ENCODE results near the gene THOC1. TPM values are rescaled to one million over a fixed set of nuclear protein-coding genes. Genes with fewer than 3 reads are reported as not detected.

THOC1 gene
- total RNA-seq, 1 experiment from 2014 or later, result 33.3 TPM

GRCh38 chr18:192801-193200, 75.0 kb downstream of the THOC1 start:
- H3K27me3 ChIP-seq (ENCODE audit: control insufficient read depth, insufficient read depth, low read length), result no peaks in the 10 kb centered on the region
- in situ Hi-C loops (cut with HindIII; ENCODE audit: low pct_unique_long_range_greater_than_20kb, low sequenced_read_pairs) (no loop called here), intact Hi-C loops (cut with micrococcal nuclease; ENCODE audit: unreplicated experiment) (no loop called here)
- BruUV-seq (replicated peaks), result no TSS peak
- no peaks in the 10 kb centered on the region for H3K4me1 ChIP-seq (ENCODE audit: control insufficient read depth, insufficient read depth, low read length)
- ChIA-PET CTCF (no interaction called here), POLR2A (no interaction called here)
- H3K9me3 ChIP-seq (ENCODE audit: control insufficient read depth, insufficient read depth, low read depth, low read length), result no peaks in the 10 kb centered on the region
- no peak overlapping the region for H3K4me3 ChIP-seq (ENCODE audit: low read depth in 2 of 2, low read length in 2 of 2)
- DNase-seq (ENCODE audit: low read depth, low spot score), result no peak
- TF ChIP-seq POLR2AphosphoS5 (IDR thresholded peaks at IDR 0.05; ENCODE audit: low read depth, low read length), result no peak
- no peak for TF ChIP-seq SIN3A (IDR thresholded peaks at IDR 0.05; ENCODE audit: borderline replicate concordance, insufficient read depth, low read depth, low read length)
- TF ChIP-seq, protein P1, sequence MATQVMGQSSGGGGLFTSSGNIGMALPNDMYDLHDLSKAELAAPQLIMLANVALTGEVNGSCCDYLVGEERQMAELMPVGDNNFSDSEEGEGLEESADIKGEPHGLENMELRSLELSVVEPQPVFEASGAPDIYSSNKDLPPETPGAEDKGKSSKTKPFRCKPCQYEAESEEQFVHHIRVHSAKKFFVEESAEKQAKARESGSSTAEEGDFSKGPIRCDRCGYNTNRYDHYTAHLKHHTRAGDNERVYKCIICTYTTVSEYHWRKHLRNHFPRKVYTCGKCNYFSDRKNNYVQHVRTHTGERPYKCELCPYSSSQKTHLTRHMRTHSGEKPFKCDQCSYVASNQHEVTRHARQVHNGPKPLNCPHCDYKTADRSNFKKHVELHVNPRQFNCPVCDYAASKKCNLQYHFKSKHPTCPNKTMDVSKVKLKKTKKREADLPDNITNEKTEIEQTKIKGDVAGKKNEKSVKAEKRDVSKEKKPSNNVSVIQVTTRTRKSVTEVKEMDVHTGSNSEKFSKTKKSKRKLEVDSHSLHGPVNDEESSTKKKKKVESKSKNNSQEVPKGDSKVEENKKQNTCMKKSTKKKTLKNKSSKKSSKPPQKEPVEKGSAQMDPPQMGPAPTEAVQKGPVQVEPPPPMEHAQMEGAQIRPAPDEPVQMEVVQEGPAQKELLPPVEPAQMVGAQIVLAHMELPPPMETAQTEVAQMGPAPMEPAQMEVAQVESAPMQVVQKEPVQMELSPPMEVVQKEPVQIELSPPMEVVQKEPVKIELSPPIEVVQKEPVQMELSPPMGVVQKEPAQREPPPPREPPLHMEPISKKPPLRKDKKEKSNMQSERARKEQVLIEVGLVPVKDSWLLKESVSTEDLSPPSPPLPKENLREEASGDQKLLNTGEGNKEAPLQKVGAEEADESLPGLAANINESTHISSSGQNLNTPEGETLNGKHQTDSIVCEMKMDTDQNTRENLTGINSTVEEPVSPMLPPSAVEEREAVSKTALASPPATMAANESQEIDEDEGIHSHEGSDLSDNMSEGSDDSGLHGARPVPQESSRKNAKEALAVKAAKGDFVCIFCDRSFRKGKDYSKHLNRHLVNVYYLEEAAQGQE (IDR thresholded peaks at IDR 0.05; ENCODE audit: insufficient read depth in 1 of 2, low read depth in 2 of 2, low read length in 1 of 2), result no peak
- no peak for TF ChIP-seq TCF7L2 (IDR thresholded peaks at IDR 0.05; ENCODE audit: low read depth, low read length)
- TF ChIP-seq, protein P2, sequence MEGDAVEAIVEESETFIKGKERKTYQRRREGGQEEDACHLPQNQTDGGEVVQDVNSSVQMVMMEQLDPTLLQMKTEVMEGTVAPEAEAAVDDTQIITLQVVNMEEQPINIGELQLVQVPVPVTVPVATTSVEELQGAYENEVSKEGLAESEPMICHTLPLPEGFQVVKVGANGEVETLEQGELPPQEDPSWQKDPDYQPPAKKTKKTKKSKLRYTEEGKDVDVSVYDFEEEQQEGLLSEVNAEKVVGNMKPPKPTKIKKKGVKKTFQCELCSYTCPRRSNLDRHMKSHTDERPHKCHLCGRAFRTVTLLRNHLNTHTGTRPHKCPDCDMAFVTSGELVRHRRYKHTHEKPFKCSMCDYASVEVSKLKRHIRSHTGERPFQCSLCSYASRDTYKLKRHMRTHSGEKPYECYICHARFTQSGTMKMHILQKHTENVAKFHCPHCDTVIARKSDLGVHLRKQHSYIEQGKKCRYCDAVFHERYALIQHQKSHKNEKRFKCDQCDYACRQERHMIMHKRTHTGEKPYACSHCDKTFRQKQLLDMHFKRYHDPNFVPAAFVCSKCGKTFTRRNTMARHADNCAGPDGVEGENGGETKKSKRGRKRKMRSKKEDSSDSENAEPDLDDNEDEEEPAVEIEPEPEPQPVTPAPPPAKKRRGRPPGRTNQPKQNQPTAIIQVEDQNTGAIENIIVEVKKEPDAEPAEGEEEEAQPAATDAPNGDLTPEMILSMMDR (IDR thresholded peaks at IDR 0.05), result no peak
- H3K27ac ChIP-seq (ENCODE audit: low read length), result no peak overlapping the region
- ATAC-seq, result no peak
- H3K36me3 ChIP-seq (ENCODE audit: control insufficient read depth, insufficient read depth, low read length), result peaks cover 5% of the 10 kb centered on the region; the same call in 1 of the 2 replicates

DNA sequence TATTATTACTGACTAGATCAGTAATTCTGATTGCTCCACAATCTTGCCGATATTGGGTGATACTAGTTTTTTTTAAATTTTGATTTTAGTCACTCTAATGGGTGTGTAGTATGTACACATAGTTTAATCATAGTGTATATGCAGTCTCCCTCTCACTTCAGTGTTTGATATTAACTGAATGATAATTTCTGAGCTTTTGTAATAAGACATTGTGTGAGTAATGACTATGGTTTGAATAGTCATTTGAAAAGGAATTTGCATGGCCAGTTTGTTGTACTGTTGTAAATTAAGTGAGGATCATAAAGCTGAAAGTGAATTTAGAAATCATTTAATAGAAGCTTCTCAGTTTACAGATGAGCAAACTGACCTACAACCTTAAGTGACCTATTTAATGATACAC, 76.1 kb downstream of the THOC1 start:
- H3K36me3 ChIP-seq (ENCODE audit: control insufficient read depth, insufficient read depth, low read length), result peaks cover 3% of the 10 kb centered on the region; the same call in 1 of the 2 replicates
- no peaks in the 10 kb centered on the region for H3K27me3 ChIP-seq (ENCODE audit: control insufficient read depth, insufficient read depth, low read length)
- in situ Hi-C loops (cut with HindIII; ENCODE audit: low pct_unique_long_range_greater_than_20kb, low sequenced_read_pairs) (no loop called here), intact Hi-C loops (cut with micrococcal nuclease; ENCODE audit: unreplicated experiment) (no loop called here)
- no peak overlapping the region for H3K27ac ChIP-seq (ENCODE audit: low read length)
- DNase-seq (ENCODE audit: low read depth, low spot score) (no peak), ATAC-seq (no peak)
- CTCF ChIA-PET, result no interaction called here
- no TSS peak for BruUV-seq (replicated peaks)
- H3K9me3 ChIP-seq (ENCODE audit: control insufficient read depth, insufficient read depth, low read depth, low read length), result no peaks in the 10 kb centered on the region
- POLR2A ChIA-PET, result no interaction called here
- H3K4me1 ChIP-seq (ENCODE audit: control insufficient read depth, insufficient read depth, low read length), result no peaks in the 10 kb centered on the region
- TF ChIP-seq, protein P1 (IDR thresholded peaks at IDR 0.05; ENCODE audit: insufficient read depth in 1 of 2, low read depth in 2 of 2, low read length in 1 of 2), result no peak
- no peak for TF ChIP-seq POLR2AphosphoS5 (IDR thresholded peaks at IDR 0.05; ENCODE audit: low read depth, low read length)
- TF ChIP-seq, protein P2 (IDR thresholded peaks at IDR 0.05), result no peak
- no peak for TF ChIP-seq SIN3A (IDR thresholded peaks at IDR 0.05; ENCODE audit: borderline replicate concordance, insufficient read depth, low read depth, low read length)
- TF ChIP-seq TCF7L2 (IDR thresholded peaks at IDR 0.05; ENCODE audit: low read depth, low read length), result no peak
- H3K4me3 ChIP-seq (ENCODE audit: low read depth in 2 of 2, low read length in 2 of 2), result no peak overlapping the region

Data from Panc1 (cell line).